OCI-LY3 (cell line): Measurements from ENCODE around the gene QKI.

Source experiments
- H2AFZ ChIP-seq: fragments of 200-600, 300-600 bp; shearing (Covaris generic); 2 replicates; pipeline ENCODE4 v1.6.0; 2014; ENCODE audit warnings: antibody characterized with exemption, low read depth, low read length
- H3K27ac ChIP-seq: fragments of 200-600, 300-600 bp; sonication (generic); 2 replicates; pipeline ENCODE4 v1.5.1; 2014; ENCODE audit warnings: mild to moderate bottlenecking, low read length, moderate library complexity, mixed read lengths
- H3K27me3 ChIP-seq: fragments of 200-600, 300-600 bp; sonication (generic); 2 replicates; pipeline ENCODE4 v1.6.1; 2014; ENCODE audit warnings: low read depth, low read length, mixed read lengths
- H3K36me3 ChIP-seq: fragments of 200-600, 300-600 bp; sonication (generic); replicated peaks from 2 replicates; pipeline ENCODE3; 2014; ENCODE audit warnings: low read depth, low read length, mixed read lengths
- H3K4me1 ChIP-seq: fragments of 300-600, 200-600 bp; sonication (generic); 2 replicates; pipeline ENCODE4 v1.6.1; 2014; ENCODE audit warnings: low read length, mixed read lengths
- H3K4me2 ChIP-seq: fragments of 200-600, 300-600 bp; sonication (generic); 2 replicates; pipeline ENCODE4 v1.6.1; 2014; ENCODE audit warnings: low read length, mixed read lengths
- H3K4me3 ChIP-seq: fragments of 300-600, 200-600 bp; sonication (generic); 2 replicates; pipeline ENCODE4 v1.5.1; 2014; ENCODE audit warnings: antibody characterized with exemption, mild to moderate bottlenecking, low read length, moderate library complexity
- H3K79me2 ChIP-seq: fragments of 300-600, 200-600 bp; shearing (Covaris generic); 2 replicates; pipeline ENCODE4 v1.6.1; 2014; ENCODE audit warnings: mild to moderate bottlenecking, low read length, mixed read lengths
- H3K9ac ChIP-seq: fragments of 300-600, 200-600 bp; shearing (Covaris generic); 2 replicates; pipeline ENCODE4 v1.6.0; 2014; ENCODE audit warnings: mild to moderate bottlenecking, low read length, moderate library complexity
- H3K9me3 ChIP-seq: fragments of 200-600, 300-600 bp; shearing (Covaris generic); 2 replicates; pipeline ENCODE4 v1.6.1; 2014; ENCODE audit warnings: low read length, mixed read lengths; ENCODE audit not compliant: insufficient read depth
- H4K20me1 ChIP-seq: fragments of 200-600, 300-600 bp; sonication (generic); 2 replicates; pipeline ENCODE4 v1.6.1; 2016; ENCODE audit warnings: low read length, mixed read lengths; ENCODE audit not compliant: insufficient read depth
- CTCF ChIP-seq: fragments of 200-600, 300-600 bp; sonication (generic); IDR thresholded peaks from 2 replicates; pipeline ENCODE4 v1.5.1; 2014; ENCODE audit warnings: antibody characterized with exemption, low read length, low read depth
- EZH2phosphoT487 ChIP-seq: fragments of 200-600 bp; shearing (Covaris generic); IDR thresholded peaks from 2 replicates; pipeline ENCODE4 v1.6.1; 2018; ENCODE audit warnings: antibody characterized with exemption, mixed run types, low read depth

Gene QKI

GRCh38 chr6:163572612-163573011 is 158.1 kb downstream of the QKI start:
- Histone ChIP-seq H3K36me3 (peaks cover 17% of the 10 kb centered on the region), H4K20me1 (no peaks in the 10 kb centered on the region), H3K4me2 (no peak overlapping the region), H3K9ac (no peak overlapping the region), H3K27ac (no peak overlapping the region), H3K27me3 (no peaks in the 10 kb centered on the region), H2AFZ (no peak overlapping the region), H3K4me3 (no peak overlapping the region), H3K79me2 (no peaks in the 10 kb centered on the region), H3K4me1 (no peaks in the 10 kb centered on the region), H3K9me3 (no peaks in the 10 kb centered on the region)
- no peak for TF ChIP-seq EZH2phosphoT487
- TF ChIP-seq CTCF = no peak

GRCh38 chr6:163573503-163574179 is 159.1 kb downstream of the QKI start:
- Histone ChIP-seq H3K79me2 (no peaks in the 10 kb centered on the region), H3K4me1 (no peaks in the 10 kb centered on the region), H3K4me2 (no peak overlapping the region), H3K27ac (no peak overlapping the region), H4K20me1 (no peaks in the 10 kb centered on the region), H3K36me3 (peaks cover 12% of the 10 kb centered on the region), H3K27me3 (no peaks in the 10 kb centered on the region), H3K4me3 (no peak overlapping the region), H2AFZ (no peak overlapping the region), H3K9ac (no peak overlapping the region), H3K9me3 (no peaks in the 10 kb centered on the region)
- TF ChIP-seq EZH2phosphoT487 = no peak

GRCh38 chr6:163576114-163576513 is 161.6 kb downstream of the QKI start:
- Histone ChIP-seq H3K9ac (no peak overlapping the region), H3K4me3 (no peak overlapping the region), H3K4me2 (no peak overlapping the region), H3K27ac (no peak overlapping the region), H4K20me1 (no peaks in the 10 kb centered on the region), H2AFZ (no peak overlapping the region), H3K36me3 (peaks cover 5% of the 10 kb centered on the region), H3K4me1 (no peaks in the 10 kb centered on the region), H3K9me3 (no peaks in the 10 kb centered on the region), H3K79me2 (no peaks in the 10 kb centered on the region), H3K27me3 (no peaks in the 10 kb centered on the region)
- no peak for TF ChIP-seq CTCF

- no peak overlapping the region for H3K4me2 ChIP-seq
- no peaks in the 10 kb centered on the region for H3K79me2 ChIP-seq
- H3K4me1 ChIP-seq = no peaks in the 10 kb centered on the region
- H3K27ac ChIP-seq = no peak overlapping the region
- H4K20me1 ChIP-seq = no peaks in the 10 kb centered on the region
- peaks cover 5% of the 10 kb centered on the region for H3K36me3 ChIP-seq
- no peaks in the 10 kb centered on the region for H3K27me3 ChIP-seq
- no peaks in the 10 kb centered on the region for H3K9me3 ChIP-seq
- H3K9ac ChIP-seq = no peak overlapping the region
- TF ChIP-seq CTCF (no peak), EZH2phosphoT487 (no peak)
- no peak overlapping the region for H3K4me3 ChIP-seq
- H2AFZ ChIP-seq = no peak overlapping the region
Observed at GRCh38 chr6:163577404-163577803, 162.9 kb downstream of the QKI start.
